HUES6 (cell line): ENCODE measurements around the gene ZG16.
"Not testable (repeated sequence)": the region's sequence is repeated elsewhere in the genome, so short reads cannot be mapped to it uniquely, and the experiment has no call there.

Experiments used
- H3K27ac ChIP-seq: 2 replicates; pipeline ENCODE4 v1.7.0; 2013; ENCODE audit warnings: low read depth, mild to moderate bottlenecking, low read length, inconsistent platforms
- H3K27me3 ChIP-seq: 2 replicates; pipeline ENCODE4 v1.6.1; 2013; ENCODE audit warnings: low read length; ENCODE audit not compliant: control insufficient read depth, insufficient read depth
- H3K36me3 ChIP-seq: 2 replicates; pipeline ENCODE4 v1.6.1; 2013; ENCODE audit warnings: low read length; ENCODE audit not compliant: control insufficient read depth, insufficient read depth
- H3K4me1 ChIP-seq: 2 replicates; pipeline ENCODE4 v1.6.1; 2013; ENCODE audit warnings: low read length; ENCODE audit not compliant: control insufficient read depth, insufficient read depth
- H3K4me3 ChIP-seq: 2 replicates; pipeline ENCODE4 v1.5.1; 2013; ENCODE audit warnings: low read depth, low read length
- H3K9ac ChIP-seq: one replicate; pipeline ENCODE4 v1.6.1; 2013; ENCODE audit warnings: mild to moderate bottlenecking, low read length
- H3K9me3 ChIP-seq: 2 replicates; pipeline ENCODE4 v1.6.1; 2013; ENCODE audit warnings: low read depth, low read length; ENCODE audit not compliant: control insufficient read depth, insufficient read depth

Gene ZG16

GRCh38 chr16:29789775-29790182 lies 11.7 kb downstream of the ZG16 start:
- Histone ChIP-seq H3K4me1 (peaks cover 12% of the 10 kb centered on the region), H3K36me3 (peaks cover 5% of the 10 kb centered on the region; the same call in 1 of the 2 replicates), H3K9me3 (no peaks in the 10 kb centered on the region), H3K9ac (peak overlapping the region; percentile 86), H3K27me3 (no peaks in the 10 kb centered on the region), H3K4me3 (peak overlapping the region; percentile 90), H3K27ac (peak overlapping the region; percentile 77; the same call in 1 of the 2 replicates)

- Histone ChIP-seq H3K4me1 (peaks cover 11% of the 10 kb centered on the region), H3K4me3 (peak within 1 kb of the TSS; percentile 90), H3K9ac (peak within 1 kb of the TSS; percentile 92), H3K36me3 (peaks cover 11% of the 10 kb centered on the region), H3K27me3 (no peaks in the 10 kb centered on the region), H3K27ac (peak within 1 kb of the TSS; percentile 78; the same call in 1 of the 2 replicates), H3K9me3 (no peaks in the 10 kb centered on the region)
These were observed 12.3 kb downstream of the ZG16 start, which contains the start of gene KIF22 for GRCh38 chr16:29790183-29790948. Gene KIF22 (plus strand): TSS chr16:29790751. CDS start chr16:29790760, 9 bp downstream.

GRCh38 chr16:29790949-29791844 lies 13.1 kb downstream of the ZG16 start:
- Histone ChIP-seq H3K4me1 (peaks cover 11% of the 10 kb centered on the region), H3K9me3 (no peaks in the 10 kb centered on the region), H3K9ac (peak overlapping the region; percentile 92), H3K27me3 (no peaks in the 10 kb centered on the region), H3K36me3 (peaks cover 15% of the 10 kb centered on the region), H3K4me3 (peak overlapping the region; percentile 90), H3K27ac (peak overlapping the region; percentile 78; the same call in 1 of the 2 replicates)

GRCh38 chr16:29791845-29792807 lies 14.1 kb downstream of the ZG16 start:
- Histone ChIP-seq H3K9ac (peak overlapping the region; percentile 92), H3K36me3 (peaks cover 24% of the 10 kb centered on the region), H3K27ac (no peak overlapping the region), H3K27me3 (no peaks in the 10 kb centered on the region), H3K4me1 (peaks cover 11% of the 10 kb centered on the region), H3K9me3 (no peaks in the 10 kb centered on the region), H3K4me3 (peak overlapping the region; percentile 90)

- not testable (repeated sequence) for H3K27ac ChIP-seq, H3K27me3 ChIP-seq, H3K9me3 ChIP-seq, H3K4me3 ChIP-seq, H3K9ac ChIP-seq
- Histone ChIP-seq H3K36me3 (peaks cover 35% of the 10 kb centered on the region), H3K4me1 (peaks cover 11% of the 10 kb centered on the region)
These were observed 15.1 kb downstream of the ZG16 start for GRCh38 chr16:29793153-29793552.

GRCh38 chr16:29794231-29794710 lies 16.2 kb downstream of the ZG16 start:
- no peak overlapping the region for H3K9ac ChIP-seq
- peaks cover 46% of the 10 kb centered on the region for H3K36me3 ChIP-seq
- no peaks in the 10 kb centered on the region for H3K9me3 ChIP-seq
- no peak overlapping the region for H3K27ac ChIP-seq
- H3K4me1 ChIP-seq, result peaks cover 11% of the 10 kb centered on the region
- no peaks in the 10 kb centered on the region for H3K27me3 ChIP-seq
- H3K4me3 ChIP-seq, result no peak overlapping the region

- Histone ChIP-seq H3K27ac (no peak overlapping the region), H3K4me1 (peaks cover 19% of the 10 kb centered on the region), H3K9ac (no peak overlapping the region), H3K36me3 (peaks cover 73% of the 10 kb centered on the region), H3K4me3 (no peak overlapping the region), H3K27me3 (no peaks in the 10 kb centered on the region), H3K9me3 (no peaks in the 10 kb centered on the region)
These were observed 24.4 kb downstream of the ZG16 start for GRCh38 chr16:29802416-29802935.

- Histone ChIP-seq H3K4me1 (peaks cover 25% of the 10 kb centered on the region), H3K27ac (no peak overlapping the region), H3K9ac (no peak overlapping the region), H3K36me3 (peaks cover 70% of the 10 kb centered on the region), H3K4me3 (peak overlapping the region; percentile 79; the same call in 1 of the 2 replicates), H3K9me3 (no peaks in the 10 kb centered on the region), H3K27me3 (no peaks in the 10 kb centered on the region)
These were observed 26.0 kb downstream of the ZG16 start for GRCh38 chr16:29804020-29804419.

GRCh38 chr16:29804455-29805231 lies 26.6 kb downstream of the ZG16 start:
- H3K9ac ChIP-seq, result peak overlapping the region; percentile 85
- peaks cover 68% of the 10 kb centered on the region for H3K36me3 ChIP-seq
- no peaks in the 10 kb centered on the region for H3K27me3 ChIP-seq
- no peaks in the 10 kb centered on the region for H3K9me3 ChIP-seq
- peaks cover 28% of the 10 kb centered on the region for H3K4me1 ChIP-seq
- peak overlapping the region; percentile 79 for H3K4me3 ChIP-seq
- peak overlapping the region; percentile 85 for H3K27ac ChIP-seq
